Measurements from ENCODE around the gene EFCC1. TPM values are rescaled to one million over a fixed set of nuclear protein-coding genes. Genes with fewer than 3 reads are reported as not detected.

The EFCC1 gene
- total RNA-seq, 1 donor from 2014 or later, result not detected

GRCh38 chr3:129046037-129046731 is 45.1 kb downstream of the EFCC1 start:
- Mint-ChIP-seq H3K27me3 (ENCODE audit: unreplicated experiment) (peaks cover 13% of the 10 kb centered on the region), H3K27ac (ENCODE audit: unreplicated experiment) (no peak overlapping the region), H3K4me3 (ENCODE audit: unreplicated experiment) (no peak overlapping the region), H3K4me1 (ENCODE audit: low read depth, unreplicated experiment) (no peaks in the 10 kb centered on the region), H3K9me3 (ENCODE audit: unreplicated experiment) (peaks cover 12% of the 10 kb centered on the region), H3K36me3 (ENCODE audit: unreplicated experiment) (peaks cover 38% of the 10 kb centered on the region)
- no peak for DNase-seq
- no peak for TF ChIP-seq CTCF (IDR thresholded peaks at IDR 0.05; ENCODE audit: partially characterized antibody, unreplicated experiment)

GRCh38 chr3:129046732-129047552 is 45.8 kb downstream of the EFCC1 start:
- Mint-ChIP-seq H3K9me3 (ENCODE audit: unreplicated experiment) (peaks cover 12% of the 10 kb centered on the region), H3K4me3 (ENCODE audit: unreplicated experiment) (no peak overlapping the region), H3K4me1 (ENCODE audit: low read depth, unreplicated experiment) (no peaks in the 10 kb centered on the region), H3K27ac (ENCODE audit: unreplicated experiment) (no peak overlapping the region), H3K36me3 (ENCODE audit: unreplicated experiment) (peaks cover 32% of the 10 kb centered on the region), H3K27me3 (ENCODE audit: unreplicated experiment) (peaks cover 13% of the 10 kb centered on the region)
- DNase-seq, result no peak
- no peak for TF ChIP-seq CTCF (IDR thresholded peaks at IDR 0.05; ENCODE audit: partially characterized antibody, unreplicated experiment)

GRCh38 chr3:129047553-129047839 is 46.4 kb downstream of the EFCC1 start:
- Mint-ChIP-seq H3K4me3 (ENCODE audit: unreplicated experiment) (no peak overlapping the region), H3K27me3 (ENCODE audit: unreplicated experiment) (peaks cover 8% of the 10 kb centered on the region), H3K27ac (ENCODE audit: unreplicated experiment) (no peak overlapping the region), H3K4me1 (ENCODE audit: low read depth, unreplicated experiment) (no peaks in the 10 kb centered on the region), H3K9me3 (ENCODE audit: unreplicated experiment) (peaks cover 11% of the 10 kb centered on the region), H3K36me3 (ENCODE audit: unreplicated experiment) (peaks cover 26% of the 10 kb centered on the region)
- no peak for DNase-seq
- TF ChIP-seq CTCF (IDR thresholded peaks at IDR 0.05; ENCODE audit: partially characterized antibody, unreplicated experiment), result no peak

GRCh38 chr3:129050556-129051295 is 49.6 kb downstream of the EFCC1 start:
- no peak for TF ChIP-seq CTCF (IDR thresholded peaks at IDR 0.05; ENCODE audit: partially characterized antibody, unreplicated experiment)
- Mint-ChIP-seq H3K27ac (ENCODE audit: unreplicated experiment) (no peak overlapping the region), H3K4me1 (ENCODE audit: low read depth, unreplicated experiment) (no peaks in the 10 kb centered on the region), H3K9me3 (ENCODE audit: unreplicated experiment) (peaks cover 5% of the 10 kb centered on the region), H3K27me3 (ENCODE audit: unreplicated experiment) (peaks cover 5% of the 10 kb centered on the region), H3K36me3 (ENCODE audit: unreplicated experiment) (peaks cover 12% of the 10 kb centered on the region), H3K4me3 (ENCODE audit: unreplicated experiment) (no peak overlapping the region)
- no peak for DNase-seq

All from glutamatergic neuron (in vitro differentiated cells).